GM23338 (cell line): ENCODE measurements around the gene MEOX2. TPM values are rescaled to one million over a fixed set of nuclear protein-coding genes. Genes with fewer than 3 reads are reported as not detected.
A peak's percentile ranks its signal among the peaks of the same experiment; 100 is the strongest.

Experiments
- ATAC-seq: fragments of 200-7000 bp; cut with Tn5 transposase; 3 replicates; pipeline ENCODE4 v1.9.1; 2020
- DNase-seq: peaks from one replicate; pipeline ENCODE4 v3.0.0-alpha.2; 2015; ENCODE audit warnings: low spot score
- H2AFZ ChIP-seq: fragments of 200-600 bp; sonication (generic); 2 replicates; pipeline ENCODE4 v1.8.0; 2016; ENCODE audit warnings: antibody characterized with exemption, mild to moderate bottlenecking, moderate library complexity
- H3F3A ChIP-seq: fragments of 200-600 bp; sonication (generic); replicated peaks from 2 replicates; pipeline ENCODE4 v1.8.0; 2017; ENCODE audit warnings: antibody characterized with exemption, mixed run types, low read depth
- H3K27ac ChIP-seq: fragments of 200-600 bp; sonication (generic); 2 replicates; pipeline ENCODE4 v1.6.1; 2016; ENCODE audit warnings: low read depth
- H3K27me3 ChIP-seq: fragments of 200-600 bp; sonication (generic); 2 replicates; pipeline ENCODE4 v1.8.0; 2016; ENCODE audit warnings: mild to moderate bottlenecking, mixed run types, moderate library complexity; ENCODE audit not compliant: insufficient read depth
- H3K36me3 ChIP-seq: fragments of 200-600 bp; sonication (generic); 2 replicates; pipeline ENCODE4 v1.8.0; 2016; ENCODE audit warnings: mild to moderate bottlenecking; ENCODE audit not compliant: insufficient read depth
- H3K4me1 ChIP-seq: fragments of 200-600 bp; sonication (generic); 2 replicates; pipeline ENCODE4 v1.8.0; 2016; ENCODE audit warnings: mild to moderate bottlenecking, moderate library complexity; ENCODE audit not compliant: insufficient read depth
- H3K4me2 ChIP-seq: fragments of 200-600 bp; sonication (generic); 2 replicates; pipeline ENCODE4 v1.7.1; 2017; ENCODE audit warnings: mixed run types
- H3K4me3 ChIP-seq: fragments of 200-600 bp; sonication (generic); 2 replicates; pipeline ENCODE4 v1.6.1; 2016; ENCODE audit warnings: mixed run types
- H3K79me2 ChIP-seq: fragments of 200-600 bp; sonication (generic); replicated peaks from 2 replicates; pipeline ENCODE4 v1.8.0; 2017; ENCODE audit warnings: mild to moderate bottlenecking; ENCODE audit not compliant: insufficient read depth
- H3K9me2 ChIP-seq: fragments of 200-600 bp; sonication (generic); 2 replicates; pipeline ENCODE4 v1.8.0; 2017; ENCODE audit not compliant: insufficient read depth
- H4K20me1 ChIP-seq: fragments of 200-600 bp; sonication (generic); replicated peaks from 2 replicates; pipeline ENCODE4 v1.8.0; 2017; ENCODE audit warnings: mild to moderate bottlenecking; ENCODE audit not compliant: insufficient read depth
- H3K27ac Mint-ChIP-seq: 2 replicates; pipeline ENCODE4 v1.8.0; 2020; ENCODE audit warnings: inconsistent platforms, mild to moderate bottlenecking, moderate library complexity, mixed read lengths
- H3K27me3 Mint-ChIP-seq: 3 replicates; pipeline ENCODE4 v1.8.0; 2022; ENCODE audit warnings: low read depth, mild to moderate bottlenecking, moderate library complexity, mixed read lengths, inconsistent platforms; ENCODE audit not compliant: insufficient read depth, poor library complexity
- H3K36me3 Mint-ChIP-seq: 3 replicates; pipeline ENCODE4 v1.8.0; 2021; ENCODE audit warnings: low read depth, mild to moderate bottlenecking, inconsistent platforms, moderate library complexity, mixed read lengths
- H3K4me1 Mint-ChIP-seq: 3 replicates; pipeline ENCODE4 v1.8.0; 2020; ENCODE audit warnings: mild to moderate bottlenecking, inconsistent platforms, mixed read lengths
- H3K4me3 Mint-ChIP-seq: 3 replicates; pipeline ENCODE4 v1.8.0; 2021; ENCODE audit warnings: moderate library complexity, mild to moderate bottlenecking, inconsistent platforms, mixed read lengths
- H3K9me3 Mint-ChIP-seq: 3 replicates; pipeline ENCODE4 v1.8.0; 2020; ENCODE audit warnings: moderate library complexity, mild to moderate bottlenecking, inconsistent platforms, mixed read lengths
- CREB1 ChIP-seq: fragments of 250-450 bp; sonication (Bioruptor Pico); IDR thresholded peaks from 2 replicates; pipeline ENCODE4 v1.5.0; 2020; ENCODE audit warnings: low read depth, mild to moderate bottlenecking, moderate library complexity
- EZH2phosphoT487 ChIP-seq: fragments of 200-600 bp; sonication (generic); IDR thresholded peaks from one replicate; pipeline ENCODE4 v1.8.1; 2018; ENCODE audit warnings: antibody characterized with exemption; ENCODE audit not compliant: unreplicated experiment
- JUNB ChIP-seq: IDR thresholded peaks from one replicate; pipeline ENCODE4 v1.6.1; 2016; ENCODE audit warnings: antibody characterized with exemption; ENCODE audit not compliant: unreplicated experiment
- NANOG ChIP-seq: IDR thresholded peaks from 2 replicates; pipeline ENCODE4 v1.6.1; 2016; ENCODE audit warnings: antibody characterized with exemption, borderline replicate concordance
- POLR2AphosphoS5 ChIP-seq: IDR thresholded peaks from 2 replicates; pipeline ENCODE4 v1.6.1; 2016; ENCODE audit warnings: antibody characterized with exemption, low read depth
- ZNF114 ChIP-seq: fragments of 250-450 bp; sonication (Bioruptor Pico); IDR thresholded peaks from 2 replicates; pipeline ENCODE4 v1.5.0; 2020; ENCODE audit warnings: mild to moderate bottlenecking, moderate library complexity
- ZNF331 ChIP-seq: fragments of 250-450 bp; sonication (Bioruptor Pico); IDR thresholded peaks from 2 replicates; pipeline ENCODE4 v1.5.0; 2020; ENCODE audit warnings: low read depth, mild to moderate bottlenecking, moderate library complexity
- polyA plus RNA-seq: library from polyadenylated mRNA; unstranded; fragments of >200 nt; fragmentation: Nextera tagmentation; extraction: Ambion mirVana; gene quantifications from 2 replicates; pipeline ENCODE4 v1.2.1, GENCODE V29; 2016
- total RNA-seq: library from RNA; depleted of rRNA; stranded (reverse); fragments of >200 nt; shearing (Covaris generic); gene quantifications from 2 replicates; pipeline ENCODE4 v1.2.3, GENCODE V29; 2014
- TF ChIP-seq, protein P1 (sequence below): fragments of 250-450 bp; sonication (Bioruptor Pico); IDR thresholded peaks from 2 replicates; pipeline ENCODE4 v1.5.0; 2020; ENCODE audit warnings: mild to moderate bottlenecking, moderate library complexity
- TF ChIP-seq, protein P2 (sequence below), 2 experiments: fragments of 200-600 bp in 1 of 2; sonication (generic) in 1 of 2; conservative IDR thresholded peaks; 2 replicates each; pipeline versions ENCODE4 v1.5.1 to v1.6.1; 2016 to 2017; ENCODE audit warnings: antibody characterized with exemption in 2 of 2, low read depth in 2 of 2, mild to moderate bottlenecking in 2 of 2, moderate library complexity in 1 of 2

MEOX2 gene
- total and polyA plus RNA-seq, 2 experiments from 2014 or later = 0.50 to 1.2 TPM

DNA sequence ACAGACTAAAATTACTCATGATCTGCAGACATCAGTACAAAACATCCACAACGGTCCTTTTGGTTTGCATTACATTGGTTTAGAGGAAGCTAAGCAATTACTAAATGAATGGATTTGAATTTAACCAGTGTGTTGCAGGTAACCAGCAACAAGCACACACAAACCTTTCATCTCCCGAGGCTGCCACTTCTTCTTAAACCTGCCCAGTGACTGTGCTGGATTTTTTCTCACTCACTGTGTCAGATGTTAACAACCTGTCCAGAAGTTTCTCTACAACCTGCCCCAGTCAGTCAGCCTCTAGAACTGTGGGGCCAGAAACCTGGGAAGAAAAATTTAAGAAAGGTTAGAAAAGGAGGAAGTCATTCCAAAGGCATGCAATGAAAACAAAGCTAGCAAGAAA is 2.4 kb upstream of the MEOX2 start:
- no peak overlapping the region for H3K27ac Mint-ChIP-seq
- H3K27me3 ChIP-seq = peaks cover 53% of the 10 kb centered on the region
- peak overlapping the region; percentile 65 for H3K4me3 ChIP-seq
- ATAC-seq = no peak
- peak overlapping the region; percentile 38; the same call in 1 of the 2 replicates for H2AFZ ChIP-seq
- H3K27ac ChIP-seq = no peak overlapping the region
- no peaks in the 10 kb centered on the region for H3K36me3 ChIP-seq
- no peaks in the 10 kb centered on the region for H3K79me2 ChIP-seq
- H3F3A ChIP-seq = peaks cover 3% of the 10 kb centered on the region; the same call in 1 of the 2 replicates
- H3K4me3 Mint-ChIP-seq = peak overlapping the region; percentile 75; the same call in 2 of the 3 replicates
- peak overlapping the region; percentile 75 for H3K4me2 ChIP-seq
- peaks cover 28% of the 10 kb centered on the region for H3K4me1 ChIP-seq
- no peaks in the 10 kb centered on the region for H4K20me1 ChIP-seq
- peaks cover 36% of the 10 kb centered on the region for H3K4me1 Mint-ChIP-seq
- H3K9me2 ChIP-seq = no peaks in the 10 kb centered on the region
- no peak for TF ChIP-seq POLR2AphosphoS5
- no peak for TF ChIP-seq EZH2phosphoT487
- TF ChIP-seq, protein P1, sequence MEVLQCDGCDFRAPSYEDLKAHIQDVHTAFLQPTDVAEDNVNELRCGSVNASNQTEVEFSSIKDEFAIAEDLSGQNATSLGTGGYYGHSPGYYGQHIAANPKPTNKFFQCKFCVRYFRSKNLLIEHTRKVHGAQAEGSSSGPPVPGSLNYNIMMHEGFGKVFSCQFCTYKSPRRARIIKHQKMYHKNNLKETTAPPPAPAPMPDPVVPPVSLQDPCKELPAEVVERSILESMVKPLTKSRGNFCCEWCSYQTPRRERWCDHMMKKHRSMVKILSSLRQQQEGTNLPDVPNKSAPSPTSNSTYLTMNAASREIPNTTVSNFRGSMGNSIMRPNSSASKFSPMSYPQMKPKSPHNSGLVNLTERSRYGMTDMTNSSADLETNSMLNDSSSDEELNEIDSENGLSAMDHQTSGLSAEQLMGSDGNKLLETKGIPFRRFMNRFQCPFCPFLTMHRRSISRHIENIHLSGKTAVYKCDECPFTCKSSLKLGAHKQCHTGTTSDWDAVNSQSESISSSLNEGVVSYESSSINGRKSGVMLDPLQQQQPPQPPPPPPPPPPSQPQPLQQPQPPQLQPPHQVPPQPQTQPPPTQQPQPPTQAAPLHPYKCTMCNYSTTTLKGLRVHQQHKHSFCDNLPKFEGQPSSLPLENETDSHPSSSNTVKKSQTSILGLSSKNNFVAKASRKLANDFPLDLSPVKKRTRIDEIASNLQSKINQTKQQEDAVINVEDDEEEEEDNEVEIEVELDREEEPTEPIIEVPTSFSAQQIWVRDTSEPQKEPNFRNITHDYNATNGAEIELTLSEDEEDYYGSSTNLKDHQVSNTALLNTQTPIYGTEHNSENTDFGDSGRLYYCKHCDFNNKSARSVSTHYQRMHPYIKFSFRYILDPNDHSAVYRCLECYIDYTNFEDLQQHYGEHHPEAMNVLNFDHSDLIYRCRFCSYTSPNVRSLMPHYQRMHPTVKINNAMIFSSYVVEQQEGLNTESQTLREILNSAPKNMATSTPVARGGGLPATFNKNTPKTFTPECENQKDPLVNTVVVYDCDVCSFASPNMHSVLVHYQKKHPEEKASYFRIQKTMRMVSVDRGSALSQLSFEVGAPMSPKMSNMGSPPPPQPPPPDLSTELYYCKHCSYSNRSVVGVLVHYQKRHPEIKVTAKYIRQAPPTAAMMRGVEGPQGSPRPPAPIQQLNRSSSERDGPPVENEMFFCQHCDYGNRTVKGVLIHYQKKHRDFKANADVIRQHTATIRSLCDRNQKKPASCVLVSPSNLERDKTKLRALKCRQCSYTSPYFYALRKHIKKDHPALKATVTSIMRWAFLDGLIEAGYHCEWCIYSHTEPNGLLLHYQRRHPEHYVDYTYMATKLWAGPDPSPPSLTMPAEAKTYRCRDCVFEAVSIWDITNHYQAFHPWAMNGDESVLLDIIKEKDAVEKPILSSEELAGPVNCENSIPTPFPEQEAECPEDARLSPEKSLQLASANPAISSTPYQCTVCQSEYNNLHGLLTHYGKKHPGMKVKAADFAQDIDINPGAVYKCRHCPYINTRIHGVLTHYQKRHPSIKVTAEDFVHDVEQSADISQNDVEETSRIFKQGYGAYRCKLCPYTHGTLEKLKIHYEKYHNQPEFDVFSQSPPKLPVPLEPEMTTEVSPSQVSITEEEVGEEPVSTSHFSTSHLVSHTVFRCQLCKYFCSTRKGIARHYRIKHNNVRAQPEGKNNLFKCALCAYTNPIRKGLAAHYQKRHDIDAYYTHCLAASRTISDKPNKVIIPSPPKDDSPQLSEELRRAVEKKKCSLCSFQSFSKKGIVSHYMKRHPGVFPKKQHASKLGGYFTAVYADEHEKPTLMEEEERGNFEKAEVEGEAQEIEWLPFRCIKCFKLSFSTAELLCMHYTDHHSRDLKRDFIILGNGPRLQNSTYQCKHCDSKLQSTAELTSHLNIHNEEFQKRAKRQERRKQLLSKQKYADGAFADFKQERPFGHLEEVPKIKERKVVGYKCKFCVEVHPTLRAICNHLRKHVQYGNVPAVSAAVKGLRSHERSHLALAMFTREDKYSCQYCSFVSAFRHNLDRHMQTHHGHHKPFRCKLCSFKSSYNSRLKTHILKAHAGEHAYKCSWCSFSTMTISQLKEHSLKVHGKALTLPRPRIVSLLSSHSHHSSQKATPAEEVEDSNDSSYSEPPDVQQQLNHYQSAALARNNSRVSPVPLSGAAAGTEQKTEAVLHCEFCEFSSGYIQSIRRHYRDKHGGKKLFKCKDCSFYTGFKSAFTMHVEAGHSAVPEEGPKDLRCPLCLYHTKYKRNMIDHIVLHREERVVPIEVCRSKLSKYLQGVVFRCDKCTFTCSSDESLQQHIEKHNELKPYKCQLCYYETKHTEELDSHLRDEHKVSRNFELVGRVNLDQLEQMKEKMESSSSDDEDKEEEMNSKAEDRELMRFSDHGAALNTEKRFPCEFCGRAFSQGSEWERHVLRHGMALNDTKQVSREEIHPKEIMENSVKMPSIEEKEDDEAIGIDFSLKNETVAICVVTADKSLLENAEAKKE (CRISPR knock-in tag) = no peak
- peak; percentile 28 for DNase-seq
- no peaks in the 10 kb centered on the region for H3K36me3 Mint-ChIP-seq
- H3K9me3 Mint-ChIP-seq = no peaks in the 10 kb centered on the region
- peaks cover 50% of the 10 kb centered on the region for H3K27me3 Mint-ChIP-seq

DNA sequence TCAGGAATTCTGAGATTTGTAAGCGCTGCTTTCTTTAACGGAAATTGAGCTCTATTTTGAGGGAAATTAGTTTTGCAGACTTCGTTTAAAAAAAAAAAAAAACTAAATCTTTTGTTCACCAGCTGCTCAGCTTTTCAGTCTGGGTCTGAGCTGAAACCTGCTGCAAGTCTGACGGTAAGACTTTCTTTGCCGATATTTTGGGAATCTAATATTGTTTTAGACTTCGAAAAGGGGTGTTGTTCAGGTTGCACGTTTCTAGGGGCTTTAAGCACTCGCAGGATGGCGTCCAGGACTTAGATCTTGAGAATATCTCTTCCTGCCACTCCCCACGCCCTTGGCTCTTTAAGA is 1.8 kb upstream of the MEOX2 start:
- Histone ChIP-seq H3K27me3 (peaks cover 60% of the 10 kb centered on the region), H3K27ac (no peak overlapping the region), H3K9me2 (no peaks in the 10 kb centered on the region), H4K20me1 (no peaks in the 10 kb centered on the region), H2AFZ (0 out of 2 replicates have a peak overlapping the region, but pooled peaks have one; percentile 12), H3K4me1 (peaks cover 28% of the 10 kb centered on the region), H3K36me3 (no peaks in the 10 kb centered on the region), H3K4me2 (peak overlapping the region; percentile 75), H3F3A (peaks cover 3% of the 10 kb centered on the region; the same call in 1 of the 2 replicates), H3K4me3 (peak overlapping the region; percentile 65), H3K79me2 (no peaks in the 10 kb centered on the region)
- DNase-seq (no peak), ATAC-seq (no peak)
- H3K27ac Mint-ChIP-seq = no peak overlapping the region
- peak overlapping the region; percentile 75 for H3K4me3 Mint-ChIP-seq
- H3K9me3 Mint-ChIP-seq = no peaks in the 10 kb centered on the region
- H3K36me3 Mint-ChIP-seq = no peaks in the 10 kb centered on the region
- H3K27me3 Mint-ChIP-seq = peaks cover 50% of the 10 kb centered on the region
- H3K4me1 Mint-ChIP-seq = peaks cover 36% of the 10 kb centered on the region
- TF ChIP-seq CREB1 (no peak), ZNF114 (CRISPR knock-in tag) (no peak), JUNB (no peak), NANOG (no peak), ZNF331 (CRISPR knock-in tag) (no peak), EZH2phosphoT487 (no peak), POLR2AphosphoS5 (no peak)
- TF ChIP-seq, protein P2, sequence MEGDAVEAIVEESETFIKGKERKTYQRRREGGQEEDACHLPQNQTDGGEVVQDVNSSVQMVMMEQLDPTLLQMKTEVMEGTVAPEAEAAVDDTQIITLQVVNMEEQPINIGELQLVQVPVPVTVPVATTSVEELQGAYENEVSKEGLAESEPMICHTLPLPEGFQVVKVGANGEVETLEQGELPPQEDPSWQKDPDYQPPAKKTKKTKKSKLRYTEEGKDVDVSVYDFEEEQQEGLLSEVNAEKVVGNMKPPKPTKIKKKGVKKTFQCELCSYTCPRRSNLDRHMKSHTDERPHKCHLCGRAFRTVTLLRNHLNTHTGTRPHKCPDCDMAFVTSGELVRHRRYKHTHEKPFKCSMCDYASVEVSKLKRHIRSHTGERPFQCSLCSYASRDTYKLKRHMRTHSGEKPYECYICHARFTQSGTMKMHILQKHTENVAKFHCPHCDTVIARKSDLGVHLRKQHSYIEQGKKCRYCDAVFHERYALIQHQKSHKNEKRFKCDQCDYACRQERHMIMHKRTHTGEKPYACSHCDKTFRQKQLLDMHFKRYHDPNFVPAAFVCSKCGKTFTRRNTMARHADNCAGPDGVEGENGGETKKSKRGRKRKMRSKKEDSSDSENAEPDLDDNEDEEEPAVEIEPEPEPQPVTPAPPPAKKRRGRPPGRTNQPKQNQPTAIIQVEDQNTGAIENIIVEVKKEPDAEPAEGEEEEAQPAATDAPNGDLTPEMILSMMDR (conservative IDR thresholded peaks at IDR 0.05; ENCODE audit: low read depth in 2 of 2) = no peak
